Esophagus squamous epithelium (tissue), 4 donors: ENCODE data around the gene MORN3.

Experiments used
- POLR2A ChIP-seq, 4 donors: fragments of 450-650 bp; IDR thresholded peaks; one replicate each; pipeline ENCODE4 v1.6.1; 2017; ENCODE audit warnings: antibody characterized with exemption in 4 of 4, mild to moderate bottlenecking in 4 of 4, moderate library complexity in 3 of 4
- TF ChIP-seq, protein P1 (sequence below), 6 experiments: fragments of 450-650 bp in 4 of 6; fragments of 200-600 bp in 2 of 6; sonication (generic) in 2 of 6; IDR thresholded peaks; one replicate each; pipeline ENCODE4 v1.5.1; 2016 to 2019; ENCODE audit warnings: antibody characterized with exemption in 6 of 6, mild to moderate bottlenecking in 4 of 6, moderate library complexity in 4 of 6

- no peak for TF ChIP-seq POLR2A (IDR thresholded peaks at IDR 0.05)
- TF ChIP-seq, protein P1, sequence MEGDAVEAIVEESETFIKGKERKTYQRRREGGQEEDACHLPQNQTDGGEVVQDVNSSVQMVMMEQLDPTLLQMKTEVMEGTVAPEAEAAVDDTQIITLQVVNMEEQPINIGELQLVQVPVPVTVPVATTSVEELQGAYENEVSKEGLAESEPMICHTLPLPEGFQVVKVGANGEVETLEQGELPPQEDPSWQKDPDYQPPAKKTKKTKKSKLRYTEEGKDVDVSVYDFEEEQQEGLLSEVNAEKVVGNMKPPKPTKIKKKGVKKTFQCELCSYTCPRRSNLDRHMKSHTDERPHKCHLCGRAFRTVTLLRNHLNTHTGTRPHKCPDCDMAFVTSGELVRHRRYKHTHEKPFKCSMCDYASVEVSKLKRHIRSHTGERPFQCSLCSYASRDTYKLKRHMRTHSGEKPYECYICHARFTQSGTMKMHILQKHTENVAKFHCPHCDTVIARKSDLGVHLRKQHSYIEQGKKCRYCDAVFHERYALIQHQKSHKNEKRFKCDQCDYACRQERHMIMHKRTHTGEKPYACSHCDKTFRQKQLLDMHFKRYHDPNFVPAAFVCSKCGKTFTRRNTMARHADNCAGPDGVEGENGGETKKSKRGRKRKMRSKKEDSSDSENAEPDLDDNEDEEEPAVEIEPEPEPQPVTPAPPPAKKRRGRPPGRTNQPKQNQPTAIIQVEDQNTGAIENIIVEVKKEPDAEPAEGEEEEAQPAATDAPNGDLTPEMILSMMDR (IDR thresholded peaks at IDR 0.05): no peak
These were observed 32.3 kb upstream of the MORN3 start for GRCh38 chr12:121701667-121702277.
